ENCODE data around the gene HTRA1. TPM values are rescaled to one million over a fixed set of nuclear protein-coding genes. Genes with fewer than 3 reads are reported as not detected.

The HTRA1 gene
- total and polyA plus RNA-seq, 7 donors: 11.4 to 30.8 (median 11.8) TPM

- H3K36me3 ChIP-seq (ENCODE audit: insufficient read depth in 1 of 2, low read depth in 1 of 2): peaks cover 2 to 40% of the 10 kb centered on the region in 2 donors
- H3K27ac ChIP-seq: no peak overlapping the region
- H3K4me1 ChIP-seq: no peaks in the 10 kb centered on the region
- DNase-seq (no peak), ATAC-seq (peak in 2 of 4 donors; percentile 53 to 75)
- no peaks in the 10 kb centered on the region for H3K9me3 ChIP-seq
- whole genome bisulfite sequencing, 3 donors: 33 to 36% (median 33%) methylated on average over 3 of the region's 3 CpGs
- intact Hi-C loops (cut with DNase I): loop anchor here (1.0 to 10.0 kb wide), 4 partner anchors 93 to 156 kb away; partner anchors contain the start of gene DMBT1 (in 1 of the 2)
- no peaks in the 10 kb centered on the region for H3K27me3 ChIP-seq (ENCODE audit: insufficient read depth in 3 of 3, low read length in 2 of 3)
- no peak overlapping the region for H3K4me3 ChIP-seq
- TF ChIP-seq, protein P1, sequence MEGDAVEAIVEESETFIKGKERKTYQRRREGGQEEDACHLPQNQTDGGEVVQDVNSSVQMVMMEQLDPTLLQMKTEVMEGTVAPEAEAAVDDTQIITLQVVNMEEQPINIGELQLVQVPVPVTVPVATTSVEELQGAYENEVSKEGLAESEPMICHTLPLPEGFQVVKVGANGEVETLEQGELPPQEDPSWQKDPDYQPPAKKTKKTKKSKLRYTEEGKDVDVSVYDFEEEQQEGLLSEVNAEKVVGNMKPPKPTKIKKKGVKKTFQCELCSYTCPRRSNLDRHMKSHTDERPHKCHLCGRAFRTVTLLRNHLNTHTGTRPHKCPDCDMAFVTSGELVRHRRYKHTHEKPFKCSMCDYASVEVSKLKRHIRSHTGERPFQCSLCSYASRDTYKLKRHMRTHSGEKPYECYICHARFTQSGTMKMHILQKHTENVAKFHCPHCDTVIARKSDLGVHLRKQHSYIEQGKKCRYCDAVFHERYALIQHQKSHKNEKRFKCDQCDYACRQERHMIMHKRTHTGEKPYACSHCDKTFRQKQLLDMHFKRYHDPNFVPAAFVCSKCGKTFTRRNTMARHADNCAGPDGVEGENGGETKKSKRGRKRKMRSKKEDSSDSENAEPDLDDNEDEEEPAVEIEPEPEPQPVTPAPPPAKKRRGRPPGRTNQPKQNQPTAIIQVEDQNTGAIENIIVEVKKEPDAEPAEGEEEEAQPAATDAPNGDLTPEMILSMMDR (IDR thresholded peaks at IDR 0.05): peak; percentile 76
These were observed 26.0 kb upstream of the HTRA1 start for GRCh38 chr10:122435212-122435827.

DNA sequence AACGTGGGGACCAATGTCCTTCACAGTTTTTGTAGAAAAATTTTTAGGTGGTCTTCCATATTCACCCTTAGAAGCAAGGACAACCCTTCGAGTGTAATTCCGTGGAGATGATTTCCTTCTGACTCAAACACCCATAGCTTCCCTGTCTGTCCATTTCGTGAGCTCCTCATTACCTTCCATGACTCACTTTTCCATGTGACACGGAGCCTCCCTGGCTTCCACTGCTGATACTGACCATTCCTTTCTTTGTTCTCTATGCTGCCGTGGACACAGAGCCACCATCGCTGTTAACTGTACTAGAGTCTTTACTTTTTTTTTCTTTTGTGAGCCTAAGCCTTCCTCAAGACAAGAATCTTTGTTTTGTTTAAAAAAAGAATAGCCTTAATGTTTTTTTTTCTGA lies 19.4 kb upstream of the HTRA1 start:
- H3K36me3 ChIP-seq (ENCODE audit: insufficient read depth in 1 of 2, low read depth in 1 of 2): peaks cover 0 to 3% of the 10 kb centered on the region in 2 donors
- H3K27ac ChIP-seq: no peak overlapping the region
- H3K9me3 ChIP-seq: no peaks in the 10 kb centered on the region
- ATAC-seq (peak; percentile 68 to 74 (median 72)), DNase-seq (no peak)
- H3K4me1 ChIP-seq: peaks cover 3% of the 10 kb centered on the region
- no peaks in the 10 kb centered on the region for H3K27me3 ChIP-seq (ENCODE audit: insufficient read depth in 3 of 3, low read length in 2 of 3)
- intact Hi-C loops (cut with DNase I): no loop called here
- no peak overlapping the region for H3K4me3 ChIP-seq
- WGBS, 3 donors: 73 to 85% (median 80%) methylated on average over 7 of the region's 7 CpGs
- TF ChIP-seq, protein P1 (IDR thresholded peaks at IDR 0.05): no peak

- H3K4me1 ChIP-seq: peaks cover 30% of the 10 kb centered on the region
- WGBS, 3 donors: 87 to 97% (median 92%) methylated on average over 1 of the region's 1 CpG
- no peak overlapping the region for H3K27ac ChIP-seq
- TF ChIP-seq, protein P1 (IDR thresholded peaks at IDR 0.05): no peak
- H3K9me3 ChIP-seq: no peaks in the 10 kb centered on the region
- ATAC-seq: no peak
- H3K27me3 ChIP-seq (ENCODE audit: insufficient read depth in 3 of 3, low read length in 2 of 3): no peaks in the 10 kb centered on the region
- no peaks in the 10 kb centered on the region for H3K36me3 ChIP-seq (ENCODE audit: insufficient read depth in 1 of 2, low read depth in 1 of 2)
- no peak for DNase-seq
- H3K4me3 ChIP-seq: no peak overlapping the region
- intact Hi-C loops (cut with DNase I): no loop called here
These were observed 15.9 kb upstream of the HTRA1 start for GRCh38 chr10:122445469-122445868.

DNA sequence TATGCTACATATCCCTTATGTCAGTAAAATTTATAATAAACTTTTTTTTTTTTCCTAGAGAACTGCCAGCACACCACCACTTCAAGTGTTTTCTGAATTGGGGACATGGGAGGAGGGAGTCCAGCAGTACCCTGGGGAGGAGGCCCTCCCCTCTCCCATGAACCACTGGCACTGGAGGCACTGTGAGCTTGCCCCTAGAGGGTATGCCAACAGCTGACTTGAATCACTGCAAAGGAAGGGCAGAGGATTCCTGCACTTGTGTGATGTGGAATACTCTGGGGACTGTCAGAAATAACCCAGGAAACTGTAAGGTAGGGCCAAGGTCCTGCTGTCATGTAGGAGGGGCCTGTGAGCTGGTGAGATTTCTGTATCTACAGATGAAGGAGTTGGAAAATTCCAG lies 15.4 kb upstream of the HTRA1 start:
- Histone ChIP-seq H3K27ac (no peak overlapping the region), H3K36me3 (ENCODE audit: insufficient read depth in 1 of 2, low read depth in 1 of 2) (no peaks in the 10 kb centered on the region), H3K4me1 (peaks cover 30% of the 10 kb centered on the region), H3K4me3 (no peak overlapping the region), H3K27me3 (ENCODE audit: insufficient read depth in 3 of 3, low read length in 2 of 3) (no peaks in the 10 kb centered on the region), H3K9me3 (no peaks in the 10 kb centered on the region)
- intact Hi-C loops (cut with DNase I): no loop called here
- TF ChIP-seq, protein P1 (IDR thresholded peaks at IDR 0.05): no peak
- no peak for DNase-seq
- ATAC-seq: peak in 3 of 4 donors; percentile 29 to 56 (median 48)

Data from psoas muscle (tissue), 8 donors.